BJ (cell line): Measurements from ENCODE around the gene CACNB1. TPM values are rescaled to one million over a fixed set of nuclear protein-coding genes. Genes with fewer than 3 reads are reported as not detected.

Source experiments
- CTCF ChIA-PET: fragments of 350-600 bp; formaldehyde crosslinking; extraction: SDS; loops from one replicate; lab custom pipeline; 2021; ENCODE audit warnings: antibody characterized with exemption, inconsistent platforms; lab: Yijun Ruan, JAX
- POLR2A ChIA-PET: fragments of 300-600 bp; sonication (Branson Sonifier 250); formaldehyde crosslinking; extraction: SDS; loops from one replicate; lab custom pipeline; 2021; ENCODE audit warnings: antibody characterized with exemption; lab: Charles Lee
- DNase-seq: peaks from one replicate; pipeline ENCODE4 v3.0.0-alpha.2; 2011; ENCODE audit warnings: low read depth
- H3K27me3 ChIP-seq: 2 replicates; pipeline ENCODE4 v1.6.0; 2011; ENCODE audit warnings: low read length; ENCODE audit not compliant: control insufficient read depth, insufficient read depth
- H3K36me3 ChIP-seq: 2 replicates; pipeline ENCODE4 v1.5.1; 2011; ENCODE audit warnings: low read length; ENCODE audit not compliant: control insufficient read depth, insufficient read depth
- H3K4me3 ChIP-seq: 2 replicates; pipeline ENCODE4 v1.5.1; 2011; ENCODE audit warnings: low read depth, mild to moderate bottlenecking, control low read depth, low read length
- polyA plus RNA-seq: library from polyadenylated mRNA; depleted of rRNA; stranded (reverse); fragments of >200 nt; gene quantifications from 2 replicates; pipeline ENCODE4 v1.2.3, GENCODE V29; 2011
- TF ChIP-seq, protein P1 (sequence below): IDR thresholded peaks from 2 replicates; pipeline ENCODE4 v1.5.1; 2011; ENCODE audit warnings: low read depth, mild to moderate bottlenecking, control low read depth, inconsistent platforms, low read length, moderate library complexity; ENCODE audit not compliant: insufficient read depth

Gene CACNB1
- polyA plus RNA-seq, 1 experiment, result 8.5 TPM

GRCh38 chr17:39161962-39162361 is 35.5 kb downstream of the CACNB1 start:
- POLR2A ChIA-PET, result no interaction called here
- no peak for DNase-seq
- Histone ChIP-seq H3K27me3 (peaks cover 23% of the 10 kb centered on the region), H3K4me3 (no peak overlapping the region), H3K36me3 (no peaks in the 10 kb centered on the region)
- CTCF ChIA-PET, result interaction anchor here (0.5 to 2.4 kb wide), 2 partner anchors 12 to 81 kb away, joined by 5 to 12 read pairs; no protein-coding TSS in a partner anchor
- TF ChIP-seq, protein P1, sequence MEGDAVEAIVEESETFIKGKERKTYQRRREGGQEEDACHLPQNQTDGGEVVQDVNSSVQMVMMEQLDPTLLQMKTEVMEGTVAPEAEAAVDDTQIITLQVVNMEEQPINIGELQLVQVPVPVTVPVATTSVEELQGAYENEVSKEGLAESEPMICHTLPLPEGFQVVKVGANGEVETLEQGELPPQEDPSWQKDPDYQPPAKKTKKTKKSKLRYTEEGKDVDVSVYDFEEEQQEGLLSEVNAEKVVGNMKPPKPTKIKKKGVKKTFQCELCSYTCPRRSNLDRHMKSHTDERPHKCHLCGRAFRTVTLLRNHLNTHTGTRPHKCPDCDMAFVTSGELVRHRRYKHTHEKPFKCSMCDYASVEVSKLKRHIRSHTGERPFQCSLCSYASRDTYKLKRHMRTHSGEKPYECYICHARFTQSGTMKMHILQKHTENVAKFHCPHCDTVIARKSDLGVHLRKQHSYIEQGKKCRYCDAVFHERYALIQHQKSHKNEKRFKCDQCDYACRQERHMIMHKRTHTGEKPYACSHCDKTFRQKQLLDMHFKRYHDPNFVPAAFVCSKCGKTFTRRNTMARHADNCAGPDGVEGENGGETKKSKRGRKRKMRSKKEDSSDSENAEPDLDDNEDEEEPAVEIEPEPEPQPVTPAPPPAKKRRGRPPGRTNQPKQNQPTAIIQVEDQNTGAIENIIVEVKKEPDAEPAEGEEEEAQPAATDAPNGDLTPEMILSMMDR, result no peak

DNA sequence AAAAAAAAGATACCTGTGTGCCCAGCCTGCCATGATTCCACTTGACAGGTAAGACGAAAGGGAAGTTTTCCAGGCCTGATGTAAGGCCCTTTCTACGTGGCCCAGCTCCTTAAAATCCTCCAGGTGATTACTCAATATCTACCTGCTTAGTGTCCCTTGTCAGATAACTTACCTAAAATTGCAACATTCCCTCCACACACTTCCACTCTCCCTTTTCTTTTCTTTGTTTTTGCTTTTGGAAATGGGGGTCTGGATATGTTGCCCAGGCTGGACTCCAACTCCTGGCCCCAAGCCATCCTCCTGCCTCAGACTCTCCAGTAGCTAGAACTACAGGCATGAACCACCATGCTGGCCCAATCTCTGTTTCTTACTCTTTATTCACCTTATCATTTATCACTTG is 38.8 kb downstream of the CACNB1 start:
- TF ChIP-seq, protein P1, result no peak
- CTCF ChIA-PET, result interaction anchor here (0.6 to 1.1 kb wide), 3 partner anchors 16 to 431 kb away, joined by 3 to 5 read pairs (median 4); no protein-coding TSS in a partner anchor
- DNase-seq, result no peak
- H3K36me3 ChIP-seq, result no peaks in the 10 kb centered on the region
- peaks cover 4% of the 10 kb centered on the region for H3K27me3 ChIP-seq
- POLR2A ChIA-PET, result interaction anchor here (0.6 kb wide), 1 partner anchor 233 kb away, joined by 12 read pairs; the partner anchor contains the start of gene LASP1NB
- H3K4me3 ChIP-seq, result no peak overlapping the region

DNA sequence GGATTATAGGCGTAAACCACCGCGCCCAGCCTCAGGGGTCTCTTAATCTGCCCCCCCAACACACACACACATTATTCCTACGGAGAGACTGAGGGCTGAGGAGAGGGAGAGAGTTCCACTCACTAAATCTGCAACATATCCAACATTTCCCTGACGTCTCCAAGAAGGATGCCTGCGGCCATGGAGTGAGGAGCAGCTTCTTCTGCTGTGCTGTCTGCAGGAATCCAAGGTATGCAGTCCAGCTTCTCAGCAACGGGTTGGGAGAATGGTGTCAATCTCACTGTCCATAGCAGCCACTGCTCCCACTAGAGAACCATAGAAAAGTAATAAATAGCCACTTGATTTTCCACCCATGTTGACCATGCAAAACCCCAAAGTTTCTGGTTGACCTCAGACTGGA is 41.0 kb downstream of the CACNB1 start:
- DNase-seq, result no peak
- H3K4me3 ChIP-seq, result no peak overlapping the region
- H3K36me3 ChIP-seq, result no peaks in the 10 kb centered on the region
- peaks cover 4% of the 10 kb centered on the region for H3K27me3 ChIP-seq
- CTCF ChIA-PET, result interaction anchor here (0.6 to 6.2 kb wide), 4 partner anchors 8 to 173 kb away, joined by 3 to 66 read pairs (median 3); partner anchors contain the start of gene ARL5C
- TF ChIP-seq, protein P1, result no peak
- POLR2A ChIA-PET, result interaction anchor here (0.7 kb wide), 1 partner anchor 388 kb away, joined by 3 read pairs; no protein-coding TSS in a partner anchor

DNA sequence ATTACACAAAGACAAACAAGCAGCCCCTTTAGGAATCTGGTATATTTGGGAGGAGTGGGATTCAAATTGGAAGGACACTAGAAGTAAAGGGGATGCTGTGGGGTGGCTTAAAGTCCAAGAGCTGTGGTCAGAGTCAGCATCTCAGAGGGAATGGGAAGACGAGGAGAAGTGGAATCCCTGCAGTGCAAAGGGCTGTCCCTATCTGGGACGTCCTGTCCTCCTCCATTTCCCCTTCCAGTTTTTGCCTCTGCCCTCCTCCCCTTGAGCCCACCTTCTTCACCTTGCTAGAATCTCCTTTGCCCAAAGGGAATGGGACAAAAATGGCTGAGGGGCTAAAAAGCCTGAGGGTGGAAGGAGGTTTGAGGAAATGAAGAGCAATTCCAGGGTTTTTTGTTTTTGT is 41.8 kb downstream of the CACNB1 start:
- no peaks in the 10 kb centered on the region for H3K36me3 ChIP-seq
- TF ChIP-seq, protein P1, result no peak
- H3K27me3 ChIP-seq, result peaks cover 6% of the 10 kb centered on the region
- DNase-seq, result no peak
- ChIA-PET CTCF (interaction anchor here (6.2 kb wide), 1 partner anchor 9 kb away, joined by 66 read pairs; the partner anchor contains the start of gene ARL5C), POLR2A (no interaction called here)
- H3K4me3 ChIP-seq, result no peak overlapping the region

- TF ChIP-seq, protein P1, result 0 out of 2 replicates have a peak, but pooled peaks have one; percentile 13
- Histone ChIP-seq H3K4me3 (peak overlapping the region; percentile 96), H3K36me3 (no peaks in the 10 kb centered on the region), H3K27me3 (peaks cover 9% of the 10 kb centered on the region)
- POLR2A ChIA-PET, result interaction anchor here (1.0 kb wide), 1 partner anchor 9 kb away, joined by 5 read pairs; no protein-coding TSS in a partner anchor
- CTCF ChIA-PET, result interaction anchor here (0.6 to 12.7 kb wide), 50 partner anchors 10 to 477 kb away, joined by 3 to 234 read pairs (median 5); partner anchors contain the start of genes ARL5C, CACNB1, LASP1 and LASP1NB
- DNase-seq, result peak; percentile 43
These were observed 43.8 kb downstream of the CACNB1 start for GRCh38 chr17:39153599-39154051.
